Neural progenitor cell (in vitro differentiated cells): ENCODE measurements around the gene LRP5.

ENCODE experiments used
- EZH2 ChIP-seq: fragments of 200-600 bp; sonication (generic); IDR thresholded peaks from 2 replicates; pipeline ENCODE4 v1.6.1; 2017; ENCODE audit warnings: antibody characterized with exemption, mild to moderate bottlenecking, moderate library complexity
- EZH2phosphoT487 ChIP-seq: fragments of 200-600 bp; sonication (generic); IDR thresholded peaks from 2 replicates; pipeline ENCODE4 v1.6.1; 2017; ENCODE audit warnings: antibody characterized with exemption
- TF ChIP-seq, protein P1 (sequence below): fragments of 200-600 bp; sonication (generic); IDR thresholded peaks from 2 replicates; pipeline ENCODE4 v1.5.1; 2017; ENCODE audit warnings: antibody characterized with exemption, mild to moderate bottlenecking

DNA sequence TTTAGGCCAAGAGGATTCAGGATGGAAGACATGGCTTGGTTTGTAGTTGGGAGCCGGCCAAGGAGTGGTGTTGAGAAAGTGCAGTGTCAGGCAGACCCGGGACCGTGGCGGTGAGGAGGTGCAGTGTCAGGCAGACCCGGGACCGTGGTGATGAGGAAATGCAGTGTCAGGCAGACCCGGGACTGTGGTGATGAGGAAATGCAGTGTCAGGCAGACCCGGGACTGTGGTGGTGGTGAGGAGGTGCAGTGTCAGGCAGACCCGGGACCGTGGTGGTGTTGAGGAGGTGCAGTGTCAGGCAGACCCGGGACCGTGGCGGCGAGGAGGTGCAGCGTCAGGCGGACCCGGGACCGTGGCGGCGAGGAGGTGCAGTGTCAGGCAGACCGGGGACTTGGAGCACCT is 59.7 kb downstream of the LRP5 start:
- TF ChIP-seq, protein P1, sequence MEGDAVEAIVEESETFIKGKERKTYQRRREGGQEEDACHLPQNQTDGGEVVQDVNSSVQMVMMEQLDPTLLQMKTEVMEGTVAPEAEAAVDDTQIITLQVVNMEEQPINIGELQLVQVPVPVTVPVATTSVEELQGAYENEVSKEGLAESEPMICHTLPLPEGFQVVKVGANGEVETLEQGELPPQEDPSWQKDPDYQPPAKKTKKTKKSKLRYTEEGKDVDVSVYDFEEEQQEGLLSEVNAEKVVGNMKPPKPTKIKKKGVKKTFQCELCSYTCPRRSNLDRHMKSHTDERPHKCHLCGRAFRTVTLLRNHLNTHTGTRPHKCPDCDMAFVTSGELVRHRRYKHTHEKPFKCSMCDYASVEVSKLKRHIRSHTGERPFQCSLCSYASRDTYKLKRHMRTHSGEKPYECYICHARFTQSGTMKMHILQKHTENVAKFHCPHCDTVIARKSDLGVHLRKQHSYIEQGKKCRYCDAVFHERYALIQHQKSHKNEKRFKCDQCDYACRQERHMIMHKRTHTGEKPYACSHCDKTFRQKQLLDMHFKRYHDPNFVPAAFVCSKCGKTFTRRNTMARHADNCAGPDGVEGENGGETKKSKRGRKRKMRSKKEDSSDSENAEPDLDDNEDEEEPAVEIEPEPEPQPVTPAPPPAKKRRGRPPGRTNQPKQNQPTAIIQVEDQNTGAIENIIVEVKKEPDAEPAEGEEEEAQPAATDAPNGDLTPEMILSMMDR: no peak
- no peak for TF ChIP-seq EZH2phosphoT487
- no peak for TF ChIP-seq EZH2
